PC-9 (cell line): ENCODE results near the gene SCGB1A1.

Experiments used
- EZH2 ChIP-seq: fragments of 200-600 bp; sonication (generic); IDR thresholded peaks from 2 replicates; pipeline ENCODE4 v1.8.0; 2017; ENCODE audit warnings: antibody characterized with exemption, low read depth
- TF ChIP-seq, protein P1 (sequence below): fragments of 200-600 bp; sonication (generic); conservative IDR thresholded peaks from 2 replicates; pipeline ENCODE4 v1.6.1; 2017; ENCODE audit warnings: mixed run types, antibody characterized with exemption, mild to moderate bottlenecking, moderate library complexity

DNA sequence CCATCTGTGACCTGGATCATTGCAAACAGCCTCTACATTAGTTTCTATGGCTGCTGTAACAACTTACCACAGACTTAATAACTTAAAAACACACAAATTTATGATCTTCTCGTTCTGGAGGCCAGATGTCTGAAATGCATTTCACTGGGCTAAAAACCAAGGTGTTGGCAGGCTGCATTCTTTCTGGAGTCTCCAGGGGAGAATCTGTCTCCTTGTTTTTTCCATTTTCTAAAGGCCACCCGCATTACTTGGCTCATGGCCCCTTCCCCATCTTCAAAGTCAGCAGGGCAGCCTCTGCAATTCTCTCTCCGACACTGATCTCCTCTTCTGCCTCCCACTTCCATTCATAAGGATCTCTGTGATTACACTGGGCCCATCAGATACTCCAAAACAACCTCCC, 11.6 kb downstream of the SCGB1A1 start:
- TF ChIP-seq, protein P1, sequence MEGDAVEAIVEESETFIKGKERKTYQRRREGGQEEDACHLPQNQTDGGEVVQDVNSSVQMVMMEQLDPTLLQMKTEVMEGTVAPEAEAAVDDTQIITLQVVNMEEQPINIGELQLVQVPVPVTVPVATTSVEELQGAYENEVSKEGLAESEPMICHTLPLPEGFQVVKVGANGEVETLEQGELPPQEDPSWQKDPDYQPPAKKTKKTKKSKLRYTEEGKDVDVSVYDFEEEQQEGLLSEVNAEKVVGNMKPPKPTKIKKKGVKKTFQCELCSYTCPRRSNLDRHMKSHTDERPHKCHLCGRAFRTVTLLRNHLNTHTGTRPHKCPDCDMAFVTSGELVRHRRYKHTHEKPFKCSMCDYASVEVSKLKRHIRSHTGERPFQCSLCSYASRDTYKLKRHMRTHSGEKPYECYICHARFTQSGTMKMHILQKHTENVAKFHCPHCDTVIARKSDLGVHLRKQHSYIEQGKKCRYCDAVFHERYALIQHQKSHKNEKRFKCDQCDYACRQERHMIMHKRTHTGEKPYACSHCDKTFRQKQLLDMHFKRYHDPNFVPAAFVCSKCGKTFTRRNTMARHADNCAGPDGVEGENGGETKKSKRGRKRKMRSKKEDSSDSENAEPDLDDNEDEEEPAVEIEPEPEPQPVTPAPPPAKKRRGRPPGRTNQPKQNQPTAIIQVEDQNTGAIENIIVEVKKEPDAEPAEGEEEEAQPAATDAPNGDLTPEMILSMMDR, result no peak
- TF ChIP-seq EZH2, result no peak
